Epithelial cell of esophagus (primary cell): ENCODE measurements around the gene NXPH4.

Experiments used
- DNase-seq: peaks from one replicate; pipeline ENCODE4 v3.0.0; 2010; ENCODE audit warnings: low read depth
- H3K4me3 ChIP-seq: 2 replicates; pipeline ENCODE4 v1.5.1; 2011; ENCODE audit warnings: mild to moderate bottlenecking, low read length, control low read depth
- TF ChIP-seq, protein P1 (sequence below): IDR thresholded peaks from 2 replicates; pipeline ENCODE4 v1.5.1; 2011; ENCODE audit warnings: low read depth, mild to moderate bottlenecking, low read length, control low read depth, inconsistent platforms; ENCODE audit not compliant: insufficient read depth; ENCODE audit errors: missing control alignments

NXPH4 gene

DNA sequence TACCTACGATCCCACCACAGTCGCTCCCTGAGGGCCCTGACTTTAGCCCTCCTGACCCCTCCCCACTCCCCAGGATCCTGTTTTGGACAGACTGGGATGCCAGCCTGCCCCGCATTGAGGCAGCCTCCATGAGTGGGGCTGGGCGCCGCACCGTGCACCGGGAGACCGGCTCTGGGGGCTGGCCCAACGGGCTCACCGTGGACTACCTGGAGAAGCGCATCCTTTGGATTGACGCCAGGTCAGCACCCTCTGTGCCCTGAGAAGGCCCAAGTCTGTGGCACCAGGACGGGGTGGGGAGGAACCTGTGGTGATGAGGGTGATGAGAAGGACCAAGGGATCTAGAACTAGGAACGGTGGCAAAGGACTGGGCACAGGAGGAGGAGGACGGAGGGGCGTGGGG is 39.2 kb upstream of the NXPH4 start:
- TF ChIP-seq, protein P1, sequence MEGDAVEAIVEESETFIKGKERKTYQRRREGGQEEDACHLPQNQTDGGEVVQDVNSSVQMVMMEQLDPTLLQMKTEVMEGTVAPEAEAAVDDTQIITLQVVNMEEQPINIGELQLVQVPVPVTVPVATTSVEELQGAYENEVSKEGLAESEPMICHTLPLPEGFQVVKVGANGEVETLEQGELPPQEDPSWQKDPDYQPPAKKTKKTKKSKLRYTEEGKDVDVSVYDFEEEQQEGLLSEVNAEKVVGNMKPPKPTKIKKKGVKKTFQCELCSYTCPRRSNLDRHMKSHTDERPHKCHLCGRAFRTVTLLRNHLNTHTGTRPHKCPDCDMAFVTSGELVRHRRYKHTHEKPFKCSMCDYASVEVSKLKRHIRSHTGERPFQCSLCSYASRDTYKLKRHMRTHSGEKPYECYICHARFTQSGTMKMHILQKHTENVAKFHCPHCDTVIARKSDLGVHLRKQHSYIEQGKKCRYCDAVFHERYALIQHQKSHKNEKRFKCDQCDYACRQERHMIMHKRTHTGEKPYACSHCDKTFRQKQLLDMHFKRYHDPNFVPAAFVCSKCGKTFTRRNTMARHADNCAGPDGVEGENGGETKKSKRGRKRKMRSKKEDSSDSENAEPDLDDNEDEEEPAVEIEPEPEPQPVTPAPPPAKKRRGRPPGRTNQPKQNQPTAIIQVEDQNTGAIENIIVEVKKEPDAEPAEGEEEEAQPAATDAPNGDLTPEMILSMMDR = no peak
- no peak overlapping the region for H3K4me3 ChIP-seq
- DNase-seq = no peak

DNA sequence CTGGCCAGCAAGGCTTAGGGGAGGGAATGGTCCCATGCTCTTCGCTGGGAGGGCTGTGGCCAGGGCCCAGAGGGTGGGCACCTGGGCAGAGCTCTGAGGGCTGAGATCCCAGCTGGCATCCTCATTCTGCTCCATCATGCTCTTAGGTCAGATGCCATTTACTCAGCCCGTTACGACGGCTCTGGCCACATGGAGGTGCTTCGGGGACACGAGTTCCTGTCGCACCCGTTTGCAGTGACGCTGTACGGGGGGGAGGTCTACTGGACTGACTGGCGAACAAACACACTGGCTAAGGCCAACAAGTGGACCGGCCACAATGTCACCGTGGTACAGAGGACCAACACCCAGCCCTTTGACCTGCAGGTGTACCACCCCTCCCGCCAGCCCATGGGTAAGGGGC is 38.4 kb upstream of the NXPH4 start:
- DNase-seq = no peak
- no peak overlapping the region for H3K4me3 ChIP-seq
- TF ChIP-seq, protein P1 = no peak

DNA sequence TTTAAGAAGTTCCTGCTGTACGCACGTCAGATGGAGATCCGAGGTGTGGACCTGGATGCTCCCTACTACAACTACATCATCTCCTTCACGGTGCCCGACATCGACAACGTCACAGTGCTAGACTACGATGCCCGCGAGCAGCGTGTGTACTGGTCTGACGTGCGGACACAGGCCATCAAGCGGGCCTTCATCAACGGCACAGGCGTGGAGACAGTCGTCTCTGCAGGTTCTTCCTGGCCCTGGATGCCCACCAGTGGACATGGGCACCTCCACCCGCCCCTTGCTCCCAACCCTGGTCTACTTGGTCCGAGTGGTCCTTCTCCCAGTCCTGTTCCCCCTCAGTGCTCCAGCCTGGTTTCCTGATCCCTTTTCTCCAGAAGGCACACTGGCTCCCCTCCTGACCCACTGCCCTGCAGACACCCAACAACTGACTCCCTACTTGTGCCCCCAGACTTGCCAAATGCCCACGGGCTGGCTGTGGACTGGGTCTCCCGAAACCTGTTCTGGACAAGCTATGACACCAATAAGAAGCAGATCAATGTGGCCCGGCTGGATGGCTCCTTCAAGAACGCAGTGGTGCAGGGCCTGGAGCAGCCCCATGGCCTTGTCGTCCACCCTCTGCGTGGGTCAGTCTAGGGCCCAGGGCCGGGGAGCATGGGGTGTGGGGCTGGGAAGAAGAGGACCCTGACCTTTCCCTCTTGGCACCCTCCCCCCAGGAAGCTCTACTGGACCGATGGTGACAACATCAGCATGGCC is 37.1 kb upstream of the NXPH4 start:
- no peak for DNase-seq
- TF ChIP-seq, protein P1 = no peak
- no peak overlapping the region for H3K4me3 ChIP-seq

DNA sequence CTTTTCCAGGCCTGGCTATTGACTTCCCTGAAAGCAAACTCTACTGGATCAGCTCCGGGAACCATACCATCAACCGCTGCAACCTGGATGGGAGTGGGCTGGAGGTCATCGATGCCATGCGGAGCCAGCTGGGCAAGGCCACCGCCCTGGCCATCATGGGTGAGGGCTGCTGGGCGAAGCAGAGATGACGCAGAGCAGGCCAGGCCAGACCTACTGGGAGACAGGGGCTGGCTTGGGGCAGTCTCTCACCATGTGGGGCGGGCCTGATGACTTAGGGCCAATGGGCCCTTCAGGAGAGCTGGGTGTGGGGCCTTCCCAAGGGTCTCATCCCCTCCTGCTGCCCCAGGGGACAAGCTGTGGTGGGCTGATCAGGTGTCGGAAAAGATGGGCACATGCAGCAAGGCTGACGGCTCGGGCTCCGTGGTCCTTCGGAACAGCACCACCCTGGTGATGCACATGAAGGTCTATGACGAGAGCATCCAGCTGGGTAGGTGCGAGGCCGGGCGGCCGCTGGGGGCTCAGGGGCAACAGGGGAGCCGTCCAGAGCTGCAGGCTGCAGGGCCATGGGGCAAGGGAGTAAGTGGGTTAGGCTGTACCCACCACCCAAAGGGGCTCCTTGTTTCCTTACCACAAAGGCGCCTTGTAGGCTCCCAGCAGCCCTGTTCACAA is 36.1 kb upstream of the NXPH4 start:
- TF ChIP-seq, protein P1 = no peak
- H3K4me3 ChIP-seq = no peak overlapping the region
- no peak for DNase-seq

DNA sequence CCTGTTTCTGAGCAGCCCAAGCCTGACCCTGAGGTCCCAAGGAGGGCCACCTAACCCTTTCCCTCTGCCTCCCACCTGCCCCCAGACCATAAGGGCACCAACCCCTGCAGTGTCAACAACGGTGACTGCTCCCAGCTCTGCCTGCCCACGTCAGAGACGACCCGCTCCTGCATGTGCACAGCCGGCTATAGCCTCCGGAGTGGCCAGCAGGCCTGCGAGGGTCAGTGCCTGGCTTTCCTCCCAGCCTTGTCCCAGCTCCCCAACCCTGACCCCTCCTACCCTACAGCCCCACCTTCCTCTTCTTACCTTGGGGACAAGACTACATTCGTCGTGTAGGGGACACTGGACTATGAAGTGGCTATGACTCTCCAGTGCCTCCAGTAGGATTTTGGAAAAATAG is 35.5 kb upstream of the NXPH4 start:
- H3K4me3 ChIP-seq = no peak overlapping the region
- TF ChIP-seq, protein P1 = no peak
- DNase-seq = no peak

DNA sequence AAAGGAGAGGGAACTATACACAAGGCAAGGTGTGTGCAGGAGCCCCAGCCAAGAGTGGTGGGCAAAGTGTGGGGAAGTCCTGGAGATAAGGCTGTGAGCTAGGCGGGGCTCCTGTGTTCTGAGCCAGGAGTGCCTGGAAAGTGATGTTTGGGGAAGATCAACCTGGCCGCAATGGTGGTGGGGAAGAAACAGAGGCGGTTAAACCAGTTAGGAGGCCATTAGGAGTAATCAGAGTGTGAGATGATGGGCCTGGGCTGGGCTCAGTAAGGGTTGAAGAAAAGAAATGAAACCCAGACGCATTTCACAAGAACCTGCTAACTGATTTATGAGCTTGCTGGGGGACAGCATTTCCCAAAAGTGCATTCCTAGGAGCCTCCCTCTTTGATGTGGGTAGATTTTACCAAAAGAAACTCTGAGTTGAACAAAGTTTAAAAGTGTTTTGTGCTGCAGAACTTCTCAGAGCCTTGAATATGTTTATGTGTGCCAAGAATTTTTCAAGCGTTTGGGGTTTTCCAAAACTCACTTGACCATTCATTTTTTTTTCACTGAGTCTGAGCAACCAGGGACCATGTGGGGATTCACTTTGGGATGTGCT is 34.9 kb upstream of the NXPH4 start:
- H3K4me3 ChIP-seq = no peak overlapping the region
- TF ChIP-seq, protein P1 = no peak
- no peak for DNase-seq
